NCI-H1436 treated with DMSO at 0.1 percent for 48 hours (cell line): ENCODE data around the gene IGFBP1.

Experiments
- DNase-seq: peaks from one replicate; lab custom pipeline; 2025; lab: John Stamatoyannopoulos, UW

Gene IGFBP1

DNA sequence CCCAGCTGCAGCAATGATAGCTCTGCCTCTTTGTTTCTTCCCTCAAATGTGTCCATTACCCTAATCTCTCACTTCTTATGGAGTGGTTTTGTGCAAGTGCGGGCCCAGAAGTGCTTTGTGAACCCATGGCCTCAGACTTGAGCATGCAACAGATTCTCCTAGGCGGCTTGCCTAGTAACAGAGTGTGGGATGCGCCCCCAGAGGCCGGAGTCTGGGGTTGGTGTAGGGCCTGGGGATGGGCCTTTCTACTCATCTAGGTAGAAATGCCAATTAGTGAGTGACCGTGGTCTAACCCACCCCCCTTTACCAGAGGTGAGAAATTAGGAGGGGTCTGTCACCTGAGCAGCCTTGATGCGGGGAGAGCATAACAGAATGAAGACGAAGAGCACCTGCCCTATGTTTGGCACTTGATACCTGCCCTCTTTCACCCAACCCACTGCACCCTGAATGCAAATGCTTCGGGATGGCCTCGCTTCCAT is 7.0 kb upstream of the IGFBP1 start:
- DNase-seq = no peak

DNA sequence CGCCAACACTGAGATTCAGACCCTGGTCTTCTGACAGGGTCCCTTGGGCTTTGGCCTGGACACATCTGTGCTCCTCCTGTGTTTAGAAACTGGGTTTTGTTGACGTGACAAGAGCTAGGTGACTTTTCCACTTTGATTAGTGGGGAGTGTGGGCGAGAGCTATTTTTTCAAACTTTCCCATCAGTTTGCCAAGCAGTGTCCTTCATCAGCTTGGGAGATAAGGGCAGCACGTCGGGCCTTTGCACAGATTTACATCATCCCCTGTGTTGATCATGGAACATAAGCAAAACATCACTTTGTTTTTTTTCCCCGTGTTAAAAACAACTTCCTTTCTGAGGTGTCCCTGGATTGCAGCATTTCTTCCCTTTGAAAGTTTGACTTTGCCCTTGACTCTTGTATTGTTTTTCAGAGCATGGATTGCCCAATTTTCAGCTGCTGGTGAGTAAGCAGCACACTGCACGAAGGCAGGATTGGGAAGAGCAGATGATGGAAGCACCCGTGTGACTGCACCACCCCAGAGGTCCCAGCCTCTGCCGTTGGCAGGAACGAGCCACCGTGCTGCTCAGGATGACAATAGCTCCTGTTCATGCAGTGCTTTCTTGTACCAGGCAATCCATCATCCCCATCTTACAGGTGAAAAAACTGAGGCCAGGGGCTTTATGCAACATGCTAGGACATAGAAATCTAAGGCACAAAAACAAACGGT is 6.4 kb upstream of the IGFBP1 start:
- no peak for DNase-seq

DNA sequence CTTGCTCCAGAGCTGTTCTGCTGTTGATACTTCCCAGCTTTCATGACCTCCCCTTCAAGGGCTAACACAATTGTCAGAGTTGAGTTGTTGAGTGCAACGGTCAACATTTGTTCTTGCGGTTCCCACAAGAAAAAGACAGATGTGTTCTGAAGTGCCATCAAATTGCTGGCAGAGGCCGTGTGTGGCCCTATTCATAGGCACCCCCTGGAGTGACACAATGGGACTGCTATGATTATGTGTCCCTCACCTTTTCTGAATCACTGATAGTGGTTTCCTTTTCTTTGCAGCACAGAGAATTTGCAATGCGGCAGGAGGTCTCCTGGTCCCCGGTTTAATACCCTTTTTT is 5.8 kb upstream of the IGFBP1 start:
- no peak for DNase-seq

DNA sequence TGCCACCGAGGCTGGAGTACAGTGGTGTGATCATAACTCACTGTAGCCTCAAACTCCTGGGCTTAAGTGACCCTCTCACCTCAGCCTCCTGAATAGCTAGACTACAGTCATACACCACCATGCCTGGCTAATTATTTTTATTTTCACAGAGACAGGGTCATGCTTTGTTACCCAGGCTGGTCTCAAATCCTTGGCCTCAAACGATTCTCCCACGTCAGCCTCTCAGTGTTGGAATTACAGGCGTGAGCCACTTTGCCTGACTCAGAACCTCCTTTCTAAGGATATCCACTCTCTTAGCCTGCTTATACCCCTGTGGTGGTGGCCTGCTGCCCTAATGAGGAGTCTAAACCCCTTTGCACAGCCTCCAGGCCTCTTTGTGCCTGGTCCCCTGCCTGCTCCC is 4.2 kb upstream of the IGFBP1 start:
- DNase-seq = no peak

DNA sequence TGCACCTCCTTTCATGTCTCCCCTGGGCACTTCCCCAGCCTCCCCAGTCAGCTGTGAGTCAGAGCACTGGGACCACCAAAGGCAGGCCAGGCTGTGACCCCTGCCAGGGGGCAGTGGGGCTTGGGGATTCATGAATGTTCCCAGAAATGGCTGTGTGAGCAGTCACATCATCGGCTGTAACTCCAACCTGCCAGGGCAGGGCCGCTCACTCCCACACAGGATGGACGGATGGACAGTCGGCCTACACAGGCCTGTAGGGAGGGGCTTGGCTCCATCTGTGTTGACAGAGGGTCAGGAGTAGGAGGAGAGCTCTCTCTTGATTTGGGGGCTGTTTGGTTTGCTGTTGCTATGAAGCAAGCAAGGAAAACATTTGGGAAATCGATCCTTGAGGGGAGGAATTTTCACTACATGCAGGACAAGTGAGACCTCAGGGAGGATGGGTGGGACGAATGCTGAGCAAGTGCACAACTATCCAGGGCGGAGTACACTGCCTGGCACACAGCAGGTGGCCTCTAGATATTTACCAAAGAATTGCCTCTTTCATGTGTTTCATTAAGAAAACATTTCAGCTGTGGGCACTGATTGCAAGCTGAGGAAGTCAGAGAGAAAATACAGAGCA is 2.9 kb upstream of the IGFBP1 start:
- DNase-seq = no peak

DNA sequence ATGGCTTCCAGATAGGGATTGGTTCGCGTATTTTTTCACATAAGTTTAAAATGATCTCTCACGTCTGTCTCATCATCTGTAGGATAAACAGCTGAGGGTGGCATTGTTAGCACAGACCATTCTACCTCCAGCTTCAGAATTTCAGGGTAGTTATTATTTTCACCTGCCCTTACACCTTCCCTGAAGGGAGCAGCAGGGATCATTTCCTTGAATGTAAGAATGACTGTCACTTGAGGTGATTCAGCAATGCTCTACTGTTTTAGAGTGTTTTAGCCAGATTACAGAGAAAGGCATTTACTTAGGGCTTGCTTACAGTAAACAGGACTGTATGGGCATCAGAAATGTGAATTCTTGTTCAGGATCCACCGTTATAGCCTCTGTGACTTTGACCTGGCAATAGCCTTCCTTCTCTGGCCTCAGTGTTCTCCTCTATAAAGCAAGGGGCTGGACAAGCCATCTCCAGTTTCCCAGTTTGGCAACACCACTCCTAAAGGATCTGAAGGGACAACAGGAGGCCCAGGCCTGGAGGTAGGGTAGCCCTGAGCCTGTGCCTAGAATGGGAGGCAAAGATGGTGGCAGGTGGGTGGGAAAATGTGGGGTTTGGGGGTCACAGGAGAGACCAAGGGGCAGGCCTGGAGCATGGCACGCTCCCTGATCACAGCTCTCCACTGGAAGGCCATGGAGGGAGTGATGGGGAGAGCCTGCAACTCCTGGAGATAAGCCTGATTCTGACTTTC is 1.2 kb upstream of the IGFBP1 start:
- no peak for DNase-seq

DNA sequence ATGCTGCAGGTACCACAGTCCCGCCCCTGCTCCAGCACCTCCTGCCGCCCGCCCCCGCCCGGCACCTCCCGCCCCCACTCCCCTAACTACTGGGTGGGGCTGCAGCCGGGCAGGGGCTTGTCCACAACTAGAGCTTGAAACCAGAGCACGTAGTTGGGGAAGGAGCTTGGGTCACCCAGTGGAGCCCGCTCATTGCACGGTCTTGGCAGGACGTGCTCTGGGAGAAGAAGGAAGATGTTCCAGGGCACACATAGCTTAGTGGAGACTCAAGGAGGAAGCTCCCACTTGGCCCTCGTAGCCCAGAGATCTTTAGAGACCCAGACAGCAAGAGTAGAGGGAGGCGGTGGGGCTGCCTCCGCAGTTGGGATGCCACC is 692 bp downstream of the IGFBP1 start:
- DNase-seq = no peak

DNA sequence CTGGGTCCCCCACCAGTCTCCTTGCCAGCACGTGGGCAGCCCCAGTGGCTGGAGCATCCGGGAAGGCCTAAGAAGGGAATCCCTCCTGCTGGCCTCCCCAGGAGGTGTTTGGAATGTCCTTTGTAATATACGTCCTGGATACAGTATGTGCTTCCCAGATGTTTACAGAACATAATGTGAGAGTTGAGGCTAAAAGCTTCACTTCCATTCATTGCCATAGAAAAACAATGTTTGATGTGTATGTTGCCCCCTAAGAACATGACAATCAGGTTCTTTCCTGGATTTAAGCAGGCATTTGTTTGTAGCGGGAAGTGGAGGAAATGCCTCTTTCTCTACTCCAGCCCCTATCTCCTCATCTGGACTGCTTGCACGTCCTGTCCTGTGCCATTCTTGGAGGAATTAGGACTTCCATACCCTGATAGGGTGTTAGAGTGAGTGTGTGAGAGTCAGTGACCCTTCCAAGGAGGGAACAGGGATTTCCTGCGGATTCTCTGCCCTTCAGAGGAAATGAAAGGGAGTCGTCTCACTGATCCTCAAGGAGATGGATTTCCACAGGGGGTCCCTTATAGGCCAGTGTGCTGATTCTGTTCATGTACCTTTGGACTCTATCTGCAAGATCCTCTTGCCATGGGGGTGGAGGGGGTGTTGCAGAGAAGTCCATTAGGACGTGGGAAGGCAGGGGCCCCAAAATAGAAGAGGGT is 1.2 kb downstream of the IGFBP1 start:
- no peak for DNase-seq

DNA sequence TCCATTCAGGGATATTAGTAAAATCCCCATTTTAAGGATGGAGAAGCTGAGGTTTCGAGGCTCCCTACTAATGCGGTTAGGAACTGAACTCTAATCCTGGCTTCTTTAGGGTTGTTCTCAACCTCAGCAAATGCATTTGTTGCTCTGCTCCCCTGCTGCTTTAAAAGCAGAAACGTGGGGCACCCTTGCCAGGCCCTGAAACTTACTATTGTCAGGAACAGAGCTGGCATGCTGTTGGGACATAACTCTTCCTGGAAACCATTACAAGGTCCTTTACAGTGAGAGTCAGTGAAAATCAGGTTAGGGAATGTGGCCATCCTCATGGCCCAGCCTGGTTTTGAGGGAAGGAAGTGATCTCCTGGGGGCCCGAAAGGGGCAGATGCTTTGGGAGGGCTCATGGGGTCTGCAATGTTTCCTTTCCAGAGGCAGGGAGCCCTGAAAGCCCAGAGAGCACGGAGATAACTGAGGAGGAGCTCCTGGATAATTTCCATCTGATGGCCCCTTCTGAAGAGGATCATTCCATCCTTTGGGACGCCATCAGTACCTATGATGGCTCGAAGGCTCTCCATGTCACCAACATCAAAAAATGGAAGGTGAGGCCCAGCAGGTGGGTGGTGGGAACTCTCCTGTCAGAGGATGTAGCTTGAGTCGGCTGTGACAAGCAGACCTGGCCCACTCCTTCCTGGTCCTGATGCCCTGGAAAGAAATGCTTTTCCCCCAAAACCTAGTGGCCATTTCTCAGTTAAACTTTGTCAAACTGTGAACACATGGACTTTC is 2.0 kb downstream of the IGFBP1 start:
- DNase-seq = no peak

DNA sequence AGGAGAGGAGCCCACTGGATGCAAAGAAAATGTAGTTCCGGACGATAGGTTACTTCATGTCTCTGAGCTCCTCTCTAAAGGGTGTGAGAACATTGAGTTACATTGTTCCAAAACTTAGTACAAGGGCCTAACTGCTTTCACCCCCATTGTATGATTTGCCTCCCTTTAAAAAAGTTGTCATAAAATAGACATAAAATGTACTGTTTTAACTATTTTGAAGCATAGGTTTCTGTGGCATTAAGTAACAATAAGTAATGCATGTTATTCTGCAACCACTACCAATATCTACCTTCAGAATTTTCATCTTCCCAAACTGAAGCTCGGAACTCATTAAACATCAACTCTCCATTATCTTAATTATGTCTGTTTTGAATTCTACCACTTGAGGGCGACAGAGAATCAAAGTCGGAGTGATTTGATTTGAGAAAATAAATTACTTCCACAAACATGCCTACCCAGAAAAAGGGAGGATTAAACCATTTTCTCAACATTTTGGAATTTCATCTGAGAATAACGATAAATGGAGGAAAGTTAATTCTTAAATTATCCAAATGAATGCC is 2.7 kb downstream of the IGFBP1 start:
- DNase-seq = no peak

DNA sequence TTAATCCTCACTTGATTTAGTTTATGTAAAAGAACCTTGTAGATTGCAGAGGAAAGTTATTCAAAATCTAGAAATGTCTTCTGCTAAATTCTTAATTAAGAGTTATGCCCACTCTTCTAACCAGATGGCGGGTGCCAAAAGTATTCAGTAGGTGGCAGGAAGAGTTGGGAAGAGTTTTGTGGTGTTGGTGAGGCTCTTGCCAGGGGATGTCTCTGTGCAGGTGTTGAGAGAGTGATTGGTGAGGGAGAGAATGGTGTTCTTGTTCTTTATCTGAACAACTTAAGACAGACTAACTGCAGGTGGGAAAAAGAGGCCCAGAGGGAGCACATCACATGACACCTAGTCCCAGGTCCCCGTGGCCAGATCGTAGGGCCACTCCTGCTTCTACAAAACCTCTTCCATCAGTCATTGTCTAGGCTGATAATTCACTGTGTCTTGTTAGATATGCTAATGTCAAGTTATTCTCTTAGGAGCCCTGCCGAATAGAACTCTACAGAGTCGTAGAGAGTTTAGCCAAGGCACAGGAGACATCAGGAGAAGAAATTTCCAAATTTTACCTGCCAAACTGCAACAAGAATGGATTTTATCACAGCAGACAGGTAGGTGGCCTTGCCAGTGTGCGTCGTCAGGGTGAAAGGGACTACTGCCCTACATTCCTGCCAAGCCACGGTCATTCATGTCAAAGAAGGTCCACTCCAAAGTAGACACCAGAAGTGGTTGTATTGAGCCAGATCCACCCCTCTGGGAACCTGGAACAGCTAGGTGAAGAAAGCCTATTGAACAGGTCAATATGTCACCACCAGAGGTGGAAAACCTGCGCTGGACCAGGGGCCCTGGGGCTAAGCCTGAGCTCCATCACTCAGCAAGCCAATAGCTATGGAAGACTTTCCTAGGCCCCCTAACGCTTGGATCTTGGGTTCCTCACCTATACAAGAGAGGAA is 3.4 kb downstream of the IGFBP1 start:
- DNase-seq = no peak

DNA sequence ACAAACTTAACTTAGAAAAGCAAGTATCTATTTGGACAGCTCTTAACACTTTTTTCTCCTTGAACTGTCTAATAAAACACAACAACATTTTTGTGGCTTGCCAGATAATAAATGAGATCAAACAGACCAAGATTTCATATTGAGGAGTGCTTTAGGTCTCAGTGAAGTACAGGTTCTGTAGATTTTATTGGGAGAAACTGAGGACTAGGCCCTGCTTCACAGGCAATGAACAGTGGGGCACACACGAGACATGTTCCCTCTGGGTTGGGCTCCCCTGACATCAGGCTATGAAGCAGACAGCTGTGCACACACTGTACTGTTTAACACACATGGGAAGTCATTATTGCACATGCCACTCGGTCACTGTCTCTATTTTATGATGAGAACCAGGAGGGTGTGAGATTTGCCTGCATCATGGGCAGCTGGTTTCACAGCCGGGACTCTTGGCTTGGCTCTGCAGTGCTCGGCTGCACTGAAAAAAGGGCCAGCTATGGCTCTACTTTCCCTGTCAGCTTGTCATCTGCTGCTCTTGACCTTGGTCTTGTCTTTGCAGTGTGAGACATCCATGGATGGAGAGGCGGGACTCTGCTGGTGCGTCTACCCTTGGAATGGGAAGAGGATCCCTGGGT is 4.2 kb downstream of the IGFBP1 start:
- no peak for DNase-seq

DNA sequence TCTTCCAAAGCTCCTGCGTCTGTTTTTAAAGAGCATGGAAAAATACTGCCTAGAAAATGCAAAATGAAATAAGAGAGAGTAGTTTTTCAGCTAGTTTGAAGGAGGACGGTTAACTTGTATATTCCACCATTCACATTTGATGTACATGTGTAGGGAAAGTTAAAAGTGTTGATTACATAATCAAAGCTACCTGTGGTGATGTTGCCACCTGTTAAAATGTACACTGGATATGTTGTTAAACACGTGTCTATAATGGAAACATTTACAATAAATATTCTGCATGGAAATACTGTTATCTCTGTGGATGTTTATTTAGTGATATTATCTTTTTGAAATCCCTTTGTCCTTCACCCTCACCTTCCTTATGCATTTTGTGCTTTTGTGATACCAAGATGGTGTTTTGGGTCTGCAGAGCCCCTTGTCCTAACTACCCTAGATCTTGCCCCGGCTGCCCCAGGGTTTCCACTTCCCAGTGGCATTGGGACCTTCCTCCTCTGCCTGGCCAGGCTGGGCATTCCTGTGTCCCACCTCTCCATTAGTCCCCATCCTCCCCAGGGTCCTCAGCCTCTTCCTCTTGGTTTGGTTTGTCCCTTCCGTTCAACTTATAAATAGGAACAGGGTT is 5.2 kb downstream of the IGFBP1 start:
- DNase-seq = no peak

DNA sequence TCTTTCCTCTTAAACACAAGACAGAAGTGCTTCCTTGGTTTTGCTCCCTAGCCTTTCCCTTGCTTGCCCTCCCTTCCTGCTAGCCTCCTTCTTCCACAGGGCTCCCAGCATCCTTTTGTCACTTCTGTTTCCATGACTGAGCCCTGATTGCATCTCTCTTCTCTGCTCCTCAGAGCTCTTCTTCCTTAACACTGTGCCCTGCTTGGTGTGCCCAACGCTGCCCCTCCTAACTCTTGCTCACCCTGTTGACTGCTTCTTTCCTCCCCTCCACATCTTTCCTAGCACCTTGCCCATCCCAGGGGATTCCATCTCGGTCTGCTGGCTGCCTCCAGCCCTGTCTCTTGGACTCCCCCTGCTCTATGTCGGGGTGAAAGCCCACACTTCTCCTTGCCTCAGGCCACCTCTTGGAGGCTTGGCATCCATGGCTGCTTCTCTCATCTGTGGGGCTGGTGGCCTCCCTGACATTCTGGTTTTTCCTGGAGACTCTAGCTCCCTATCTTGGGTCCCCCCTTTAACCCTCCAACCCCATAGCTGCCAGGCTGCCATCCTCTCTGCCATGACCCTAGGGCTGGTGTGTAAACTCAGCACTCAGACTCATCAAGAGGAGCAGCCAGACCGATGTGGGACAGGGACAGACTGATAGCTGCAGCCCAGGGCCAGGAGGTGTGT is 5.8 kb downstream of the IGFBP1 start:
- DNase-seq = no peak

DNA sequence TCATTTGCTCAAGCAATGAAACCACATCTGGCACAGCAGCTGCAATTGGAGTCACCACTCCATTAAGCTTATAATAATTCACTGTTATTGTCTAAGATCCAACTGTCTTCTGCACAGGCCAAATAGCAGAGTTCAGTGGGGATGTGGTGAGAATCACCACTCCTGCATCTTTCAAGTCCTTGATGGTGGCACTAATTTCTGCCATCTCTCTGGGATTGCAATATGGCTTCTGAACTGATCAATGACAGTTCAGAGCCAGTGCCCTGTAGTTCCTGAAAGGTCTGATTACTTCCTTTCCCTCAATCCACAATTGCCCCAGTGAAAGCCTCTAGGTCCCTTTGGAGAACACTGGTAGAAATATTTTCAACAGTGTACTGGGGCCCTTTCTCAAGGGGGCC is 6.4 kb downstream of the IGFBP1 start:
- DNase-seq = no peak

DNA sequence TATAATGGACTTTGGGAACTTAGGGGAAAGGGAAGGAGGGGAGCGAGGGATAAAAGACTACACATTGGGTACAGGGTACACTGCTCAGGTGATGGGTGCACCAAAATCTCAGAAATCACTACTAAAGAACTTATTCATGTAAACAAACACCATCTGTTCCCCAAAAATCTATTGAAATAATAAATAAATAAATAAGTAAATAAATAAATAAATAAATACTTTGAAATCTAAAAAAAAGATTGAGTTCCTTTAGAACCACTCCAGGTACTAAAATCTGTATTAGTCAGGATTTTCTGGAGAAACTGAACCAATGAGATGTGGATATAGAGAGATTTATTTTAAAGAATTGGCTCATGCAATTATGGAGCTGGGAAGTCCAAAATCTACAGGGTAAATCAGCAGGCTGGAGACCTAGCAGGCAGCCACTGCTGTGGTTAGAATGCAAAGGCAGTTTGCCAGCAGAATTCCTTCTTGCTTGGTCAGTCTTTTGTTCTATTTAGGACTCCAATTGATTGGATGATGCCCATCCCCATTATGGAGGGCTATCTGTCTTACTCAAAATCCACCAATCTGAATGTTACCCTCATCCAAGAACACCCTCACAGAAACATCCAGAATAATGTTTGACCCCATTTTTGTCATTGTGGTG is 8.9 kb downstream of the IGFBP1 start:
- DNase-seq = no peak

DNA sequence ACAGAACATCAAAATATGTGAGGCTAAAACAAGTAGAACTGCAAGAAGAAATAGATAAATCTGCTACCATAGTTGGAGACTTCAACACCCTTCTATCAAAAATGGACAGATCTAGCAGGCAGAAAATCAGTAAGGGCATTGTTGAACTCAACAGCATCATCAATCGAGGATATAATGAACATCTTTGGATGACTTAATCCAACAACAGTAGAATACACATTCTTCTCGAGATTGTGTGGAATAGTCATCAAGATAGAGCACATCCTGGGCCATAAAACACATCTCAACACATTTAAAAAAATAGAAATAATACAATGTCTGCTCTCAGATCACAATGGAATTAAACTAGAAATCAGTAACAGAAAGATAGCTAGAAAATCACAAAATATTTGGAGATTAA is 9.9 kb downstream of the IGFBP1 start:
- DNase-seq = no peak

DNA sequence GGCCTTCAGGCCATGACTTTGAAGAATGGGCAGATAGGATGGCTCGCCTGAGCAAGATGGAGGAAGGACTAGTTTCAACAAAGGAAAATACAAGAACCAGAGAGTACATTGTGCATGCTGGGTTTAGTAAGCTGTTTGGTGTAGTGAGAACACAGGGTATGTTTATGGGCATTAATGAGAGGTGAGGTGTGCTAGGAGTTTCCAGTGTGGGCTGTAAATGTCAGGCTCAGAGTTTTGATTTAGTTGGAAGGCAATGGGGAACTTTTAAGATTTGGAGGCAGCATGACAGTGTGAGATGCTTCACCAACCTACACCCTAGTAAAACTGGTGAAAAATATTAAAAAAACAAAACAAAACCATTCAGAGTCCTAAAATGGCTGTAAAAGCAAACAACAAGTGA is 13.3 kb downstream of the IGFBP1 start:
- DNase-seq = no peak

DNA sequence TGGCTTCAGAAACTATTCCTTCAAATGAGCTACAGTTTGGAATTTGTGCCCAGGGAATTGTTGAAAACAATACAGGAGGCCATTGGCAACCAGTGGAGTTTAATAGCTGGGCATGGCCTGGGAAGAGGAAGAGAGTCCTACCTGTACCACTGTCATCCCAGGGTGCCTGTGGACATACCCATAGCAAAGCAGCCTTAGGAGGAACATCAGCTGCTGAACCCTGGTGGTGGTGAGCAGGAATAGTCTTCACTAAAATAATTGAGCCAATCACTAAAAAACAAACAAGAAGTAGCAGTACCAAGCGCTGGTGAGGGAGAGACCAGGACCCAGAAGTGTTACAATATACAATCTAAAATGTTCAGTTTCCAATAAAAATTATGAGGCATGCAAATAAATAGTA is 14.5 kb downstream of the IGFBP1 start:
- no peak for DNase-seq
